Measurements from ENCODE around the gene PFKFB3.
"Not testable (repeated sequence)": the region's sequence is repeated elsewhere in the genome, so short reads cannot be mapped to it uniquely, and the experiment has no call there.

PFKFB3 gene

GRCh38 chr10:6202684-6203330 lies at the start of gene PFKFB3:
Gene PFKFB3 (plus strand): TSS chr10:6202932. CDS start chr10:6203261, 329 bp downstream.
- Mint-ChIP-seq H3K27ac (peak within 1 kb of the TSS; percentile 98), H3K27me3 (no peaks in the 10 kb centered on the region), H3K4me3 (peak within 1 kb of the TSS; percentile 99), H3K4me1 (ENCODE audit: low read depth) (peaks cover 43% of the 10 kb centered on the region), H3K36me3 (ENCODE audit: low read depth) (peaks cover 12% of the 10 kb centered on the region), H3K9me3 (no peaks in the 10 kb centered on the region)

- peaks cover 42% of the 10 kb centered on the region for H3K4me1 Mint-ChIP-seq (ENCODE audit: low read depth)
- H3K27me3 Mint-ChIP-seq, result no peaks in the 10 kb centered on the region
- no peak overlapping the region for H3K27ac Mint-ChIP-seq
- no peaks in the 10 kb centered on the region for H3K9me3 Mint-ChIP-seq
- H3K36me3 Mint-ChIP-seq (ENCODE audit: low read depth), result peaks cover 21% of the 10 kb centered on the region
- no peak overlapping the region for H3K4me3 Mint-ChIP-seq
These were observed 48.9 kb upstream of the PFKFB3 start for GRCh38 chr10:6153845-6154244.

GRCh38 chr10:6154566-6154965 lies 48.2 kb upstream of the PFKFB3 start:
- Mint-ChIP-seq H3K9me3 (no peaks in the 10 kb centered on the region), H3K4me1 (ENCODE audit: low read depth) (peaks cover 35% of the 10 kb centered on the region), H3K27me3 (no peaks in the 10 kb centered on the region), H3K36me3 (ENCODE audit: low read depth) (peaks cover 18% of the 10 kb centered on the region), H3K4me3 (no peak overlapping the region), H3K27ac (no peak overlapping the region)

- H3K9me3 Mint-ChIP-seq, result no peaks in the 10 kb centered on the region
- H3K4me3 Mint-ChIP-seq, result no peak overlapping the region
- no peaks in the 10 kb centered on the region for H3K27me3 Mint-ChIP-seq
- H3K27ac Mint-ChIP-seq, result no peak overlapping the region
- H3K36me3 Mint-ChIP-seq (ENCODE audit: low read depth), result peaks cover 9% of the 10 kb centered on the region
- peaks cover 31% of the 10 kb centered on the region for H3K4me1 Mint-ChIP-seq (ENCODE audit: low read depth)
These were observed 44.5 kb upstream of the PFKFB3 start for GRCh38 chr10:6158276-6158675.

- Mint-ChIP-seq H3K27me3 (no peaks in the 10 kb centered on the region), H3K36me3 (ENCODE audit: low read depth) (peaks cover 32% of the 10 kb centered on the region), H3K9me3 (no peaks in the 10 kb centered on the region), H3K4me1 (ENCODE audit: low read depth) (peaks cover 56% of the 10 kb centered on the region), H3K27ac (peak overlapping the region; percentile 7), H3K4me3 (no peak overlapping the region)
These were observed 40.8 kb upstream of the PFKFB3 start for GRCh38 chr10:6161921-6162320.

- no peaks in the 10 kb centered on the region for H3K27me3 Mint-ChIP-seq
- peak overlapping the region; percentile 2 for H3K27ac Mint-ChIP-seq
- H3K9me3 Mint-ChIP-seq, result no peaks in the 10 kb centered on the region
- H3K36me3 Mint-ChIP-seq (ENCODE audit: low read depth), result peaks cover 41% of the 10 kb centered on the region
- peak overlapping the region; percentile 39 for H3K4me3 Mint-ChIP-seq
- peaks cover 58% of the 10 kb centered on the region for H3K4me1 Mint-ChIP-seq (ENCODE audit: low read depth)
These were observed 40.0 kb upstream of the PFKFB3 start for GRCh38 chr10:6162589-6163356.

GRCh38 chr10:6163364-6164270 lies 39.1 kb upstream of the PFKFB3 start:
- peaks cover 40% of the 10 kb centered on the region for H3K36me3 Mint-ChIP-seq (ENCODE audit: low read depth)
- H3K27ac Mint-ChIP-seq, result peak overlapping the region; percentile 95
- peak overlapping the region; percentile 91 for H3K4me3 Mint-ChIP-seq
- no peaks in the 10 kb centered on the region for H3K27me3 Mint-ChIP-seq
- no peaks in the 10 kb centered on the region for H3K9me3 Mint-ChIP-seq
- H3K4me1 Mint-ChIP-seq (ENCODE audit: low read depth), result peaks cover 59% of the 10 kb centered on the region

GRCh38 chr10:6164271-6165095 lies 38.2 kb upstream of the PFKFB3 start:
- H3K36me3 Mint-ChIP-seq (ENCODE audit: low read depth), result peaks cover 40% of the 10 kb centered on the region
- peaks cover 65% of the 10 kb centered on the region for H3K4me1 Mint-ChIP-seq (ENCODE audit: low read depth)
- H3K27ac Mint-ChIP-seq, result peak overlapping the region; percentile 95
- no peaks in the 10 kb centered on the region for H3K27me3 Mint-ChIP-seq
- no peaks in the 10 kb centered on the region for H3K9me3 Mint-ChIP-seq
- peak overlapping the region; percentile 91 for H3K4me3 Mint-ChIP-seq

GRCh38 chr10:6165221-6165725 lies 37.5 kb upstream of the PFKFB3 start:
- Mint-ChIP-seq H3K27me3 (no peaks in the 10 kb centered on the region), H3K4me3 (peak overlapping the region; percentile 91), H3K27ac (peak overlapping the region; percentile 95), H3K36me3 (ENCODE audit: low read depth) (peaks cover 38% of the 10 kb centered on the region), H3K9me3 (no peaks in the 10 kb centered on the region), H3K4me1 (ENCODE audit: low read depth) (peaks cover 70% of the 10 kb centered on the region)

- peak overlapping the region; percentile 91 for H3K4me3 Mint-ChIP-seq
These were observed 36.8 kb upstream of the PFKFB3 start for GRCh38 chr10:6165933-6166332.

GRCh38 chr10:6167456-6167855 lies 35.3 kb upstream of the PFKFB3 start:
- peaks cover 80% of the 10 kb centered on the region for H3K4me1 Mint-ChIP-seq (ENCODE audit: low read depth)
- H3K27me3 Mint-ChIP-seq, result no peaks in the 10 kb centered on the region
- H3K4me3 Mint-ChIP-seq, result peak overlapping the region; percentile 4
- H3K27ac Mint-ChIP-seq, result peak overlapping the region; percentile 26
- peaks cover 38% of the 10 kb centered on the region for H3K36me3 Mint-ChIP-seq (ENCODE audit: low read depth)
- H3K9me3 Mint-ChIP-seq, result no peaks in the 10 kb centered on the region

More at GRCh38 chr10:6165933-6166332, 36.8 kb upstream of the PFKFB3 start:
- H3K27ac Mint-ChIP-seq, result peak overlapping the region; percentile 95
- H3K27me3 Mint-ChIP-seq, H3K9me3 Mint-ChIP-seq: not testable (repeated sequence)
- peaks cover 38% of the 10 kb centered on the region for H3K36me3 Mint-ChIP-seq (ENCODE audit: low read depth)
- H3K4me1 Mint-ChIP-seq (ENCODE audit: low read depth), result peaks cover 75% of the 10 kb centered on the region

GRCh38 chr10:6168084-6168483 lies 34.6 kb upstream of the PFKFB3 start:
- no peak overlapping the region for H3K4me3 Mint-ChIP-seq
- peaks cover 80% of the 10 kb centered on the region for H3K4me1 Mint-ChIP-seq (ENCODE audit: low read depth)
- peaks cover 43% of the 10 kb centered on the region for H3K36me3 Mint-ChIP-seq (ENCODE audit: low read depth)
- no peaks in the 10 kb centered on the region for H3K9me3 Mint-ChIP-seq
- no peak overlapping the region for H3K27ac Mint-ChIP-seq
- no peaks in the 10 kb centered on the region for H3K27me3 Mint-ChIP-seq

- no peak overlapping the region for H3K4me3 Mint-ChIP-seq
- peaks cover 33% of the 10 kb centered on the region for H3K36me3 Mint-ChIP-seq (ENCODE audit: low read depth)
- H3K27ac Mint-ChIP-seq, result no peak overlapping the region
- no peaks in the 10 kb centered on the region for H3K27me3 Mint-ChIP-seq
- H3K9me3 Mint-ChIP-seq, result no peaks in the 10 kb centered on the region
- H3K4me1 Mint-ChIP-seq (ENCODE audit: low read depth), result peaks cover 84% of the 10 kb centered on the region
These were observed 32.1 kb upstream of the PFKFB3 start for GRCh38 chr10:6170638-6171037.
